Adipocyte (in vitro differentiated cells): ENCODE results near the gene FAF1.

ENCODE experiments used
- DNase-seq: peaks from one replicate; pipeline ENCODE4 v3.0.0-alpha.2; 2015; ENCODE audit warnings: low read depth
- H3K27me3 ChIP-seq: replicated peaks from 2 replicates; pipeline ENCODE4 v1.7.0; 2013; ENCODE audit warnings: mild to moderate bottlenecking, low read length, moderate library complexity; ENCODE audit not compliant: control insufficient read depth, insufficient read depth
- H3K36me3 ChIP-seq: 2 replicates; pipeline ENCODE4 v1.7.0; 2013; ENCODE audit warnings: low read length, mild to moderate bottlenecking, moderate library complexity; ENCODE audit not compliant: control insufficient read depth, insufficient read depth, severe bottlenecking
- H3K4me1 ChIP-seq: 2 replicates; pipeline ENCODE4 v1.7.0; 2013; ENCODE audit warnings: mild to moderate bottlenecking, low read length, moderate library complexity; ENCODE audit not compliant: control insufficient read depth, insufficient read depth
- H3K4me3 ChIP-seq: 2 replicates; pipeline ENCODE4 v1.7.0; 2013; ENCODE audit warnings: mild to moderate bottlenecking, low read length, moderate library complexity
- H3K9ac ChIP-seq: 2 replicates; pipeline ENCODE4 v1.7.0; 2013; ENCODE audit warnings: mild to moderate bottlenecking, low read length, moderate library complexity
- H3K9me3 ChIP-seq: 2 replicates; pipeline ENCODE4 v1.7.0; 2013; ENCODE audit warnings: mild to moderate bottlenecking, low read length, moderate library complexity; ENCODE audit not compliant: control insufficient read depth

The FAF1 gene

GRCh38 chr1:50978144-50978851 is 18.2 kb upstream of the FAF1 start:
- Histone ChIP-seq H3K4me3 (peak overlapping the region; percentile 89), H3K4me1 (peaks cover 41% of the 10 kb centered on the region), H3K36me3 (no peaks in the 10 kb centered on the region), H3K27me3 (no peaks in the 10 kb centered on the region), H3K9ac (peak overlapping the region; percentile 95), H3K9me3 (no peaks in the 10 kb centered on the region)
- peak; percentile 84 for DNase-seq

GRCh38 chr1:50977575-50978143 is 17.6 kb upstream of the FAF1 start:
- Histone ChIP-seq H3K27me3 (no peaks in the 10 kb centered on the region), H3K9me3 (no peaks in the 10 kb centered on the region), H3K36me3 (no peaks in the 10 kb centered on the region), H3K4me3 (peak overlapping the region; percentile 89), H3K4me1 (peaks cover 42% of the 10 kb centered on the region), H3K9ac (peak overlapping the region; percentile 95)
- DNase-seq, result peak; percentile 76

GRCh38 chr1:50976890-50977574 is 17.0 kb upstream of the FAF1 start:
- H3K9me3 ChIP-seq, result no peaks in the 10 kb centered on the region
- no peaks in the 10 kb centered on the region for H3K27me3 ChIP-seq
- peaks cover 42% of the 10 kb centered on the region for H3K4me1 ChIP-seq
- H3K9ac ChIP-seq, result peak overlapping the region; percentile 95
- H3K36me3 ChIP-seq, result no peaks in the 10 kb centered on the region
- peak overlapping the region; percentile 89 for H3K4me3 ChIP-seq
- peak; percentile 78 for DNase-seq

GRCh38 chr1:50976111-50976889 is 16.2 kb upstream of the FAF1 start:
- peak; percentile 58 for DNase-seq
- Histone ChIP-seq H3K27me3 (no peaks in the 10 kb centered on the region), H3K9ac (peak overlapping the region; percentile 95), H3K4me3 (peak overlapping the region; percentile 89), H3K36me3 (no peaks in the 10 kb centered on the region), H3K9me3 (no peaks in the 10 kb centered on the region), H3K4me1 (peaks cover 35% of the 10 kb centered on the region)

DNA sequence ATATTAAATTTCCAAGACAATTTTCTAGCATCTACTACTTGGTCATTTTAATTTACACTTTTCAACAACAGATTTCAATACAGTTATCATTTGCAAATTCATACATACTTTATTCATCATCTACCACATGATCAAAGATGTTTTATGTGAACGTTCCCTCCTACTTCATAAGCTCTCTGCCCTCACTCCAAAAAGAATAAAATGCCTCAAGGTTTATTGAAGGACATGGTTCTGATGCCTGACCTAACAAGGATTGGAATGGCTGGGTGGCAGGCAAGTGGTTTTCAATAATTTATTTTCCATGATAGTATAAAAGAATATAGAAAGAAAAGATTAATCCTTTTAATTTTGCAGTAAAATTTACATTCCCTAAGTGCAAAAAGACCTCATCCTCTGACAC is 15.4 kb upstream of the FAF1 start:
- DNase-seq, result peak; percentile 19
- H3K4me1 ChIP-seq, result peaks cover 26% of the 10 kb centered on the region
- no peaks in the 10 kb centered on the region for H3K27me3 ChIP-seq
- no peak overlapping the region for H3K4me3 ChIP-seq
- H3K36me3 ChIP-seq, result no peaks in the 10 kb centered on the region
- peak overlapping the region; percentile 4 for H3K9ac ChIP-seq
- no peaks in the 10 kb centered on the region for H3K9me3 ChIP-seq

- Histone ChIP-seq H3K4me3 (no peak overlapping the region), H3K36me3 (no peaks in the 10 kb centered on the region), H3K4me1 (peaks cover 24% of the 10 kb centered on the region), H3K9ac (no peak overlapping the region), H3K27me3 (no peaks in the 10 kb centered on the region), H3K9me3 (no peaks in the 10 kb centered on the region)
- DNase-seq, result no peak
Observed at GRCh38 chr1:50974618-50974935, 14.5 kb upstream of the FAF1 start.

GRCh38 chr1:50973875-50974617 is 14.0 kb upstream of the FAF1 start:
- Histone ChIP-seq H3K27me3 (no peaks in the 10 kb centered on the region), H3K9me3 (no peaks in the 10 kb centered on the region), H3K4me3 (peak overlapping the region; percentile 91), H3K36me3 (no peaks in the 10 kb centered on the region), H3K9ac (peak overlapping the region; percentile 91), H3K4me1 (peaks cover 24% of the 10 kb centered on the region)
- DNase-seq, result no peak

DNA sequence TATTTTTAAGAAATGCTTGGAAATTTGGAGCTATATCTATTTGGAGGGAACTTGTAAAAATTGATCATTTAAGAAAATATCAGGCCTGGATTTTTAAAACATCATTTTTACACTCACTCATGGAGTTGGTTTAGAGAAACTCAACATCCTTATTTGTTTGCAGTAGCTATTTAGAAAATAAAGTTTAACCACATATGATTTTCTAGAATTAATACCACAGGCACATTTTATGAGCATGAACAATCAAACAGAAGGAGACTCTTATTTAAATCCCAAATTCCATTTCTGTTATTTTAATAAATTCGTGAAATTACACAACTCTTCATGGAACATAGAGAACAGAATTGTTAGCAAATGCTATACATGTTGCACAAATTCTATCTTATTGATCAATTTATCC is 13.2 kb upstream of the FAF1 start:
- Histone ChIP-seq H3K4me3 (peak overlapping the region; percentile 91), H3K9ac (peak overlapping the region; percentile 91), H3K9me3 (no peaks in the 10 kb centered on the region), H3K4me1 (peaks cover 24% of the 10 kb centered on the region), H3K27me3 (no peaks in the 10 kb centered on the region), H3K36me3 (no peaks in the 10 kb centered on the region)
- peak; percentile 15 for DNase-seq

- no peaks in the 10 kb centered on the region for H3K27me3 ChIP-seq
- peak; percentile 15 for DNase-seq
Observed at GRCh38 chr1:50972766-50973165, 12.7 kb upstream of the FAF1 start.

DNA sequence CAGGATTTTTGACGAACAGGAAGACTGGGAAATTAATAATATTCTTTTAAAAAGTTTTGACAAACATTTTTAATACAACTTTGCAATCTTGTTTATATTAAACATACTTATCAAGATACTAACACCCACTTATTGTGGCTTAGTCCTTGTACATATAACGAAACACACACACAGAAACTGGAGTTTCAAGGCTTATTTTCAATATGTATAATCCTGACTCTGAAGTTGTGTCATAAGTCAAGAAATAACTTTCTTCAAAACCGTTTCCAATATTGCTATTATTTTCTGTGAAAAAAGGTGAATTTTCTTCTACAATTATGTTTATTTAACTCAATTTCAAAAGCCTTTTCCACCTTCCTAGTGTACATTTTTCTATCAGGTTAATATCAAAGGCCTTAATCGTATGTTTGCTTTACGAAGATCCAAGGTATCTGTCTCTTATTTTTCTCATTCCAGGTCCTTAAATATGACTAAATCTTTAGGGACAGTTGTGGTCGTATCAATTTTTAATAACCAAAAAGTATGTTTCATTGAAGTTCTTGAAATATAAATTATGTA is 11.8 kb upstream of the FAF1 start:
- no peaks in the 10 kb centered on the region for H3K36me3 ChIP-seq
- peak overlapping the region; percentile 91 for H3K4me3 ChIP-seq
- peak; percentile 20 for DNase-seq
- no peaks in the 10 kb centered on the region for H3K27me3 ChIP-seq
- peaks cover 33% of the 10 kb centered on the region for H3K4me1 ChIP-seq
- H3K9ac ChIP-seq, result peak overlapping the region; percentile 91
- no peaks in the 10 kb centered on the region for H3K9me3 ChIP-seq

More at GRCh38 chr1:50972766-50973165, 12.7 kb upstream of the FAF1 start:
- H3K9ac ChIP-seq, result peak overlapping the region; percentile 91
- H3K36me3 ChIP-seq, result no peaks in the 10 kb centered on the region
- peak overlapping the region; percentile 91 for H3K4me3 ChIP-seq
- H3K4me1 ChIP-seq, result peaks cover 25% of the 10 kb centered on the region
- no peaks in the 10 kb centered on the region for H3K9me3 ChIP-seq
